Endothelial cell of umbilical vein (primary cell): ENCODE data around the gene ZNF423.

Experiments
- CTCF ChIP-seq, 2 donors: IDR thresholded peaks; 1 replicate in 1 of 2; 2 replicates in 1 of 2; pipeline ENCODE4 v1.5.1; 2011; ENCODE audit warnings: low read length in 2 of 2, mild to moderate bottlenecking in 2 of 2, moderate library complexity in 2 of 2, control low read depth in 1 of 2, inconsistent platforms in 1 of 2, low read depth in 1 of 2; ENCODE audit not compliant: insufficient read depth in 1 of 2; ENCODE audit errors: extremely low read depth in 1 of 2
- EZH2 ChIP-seq: IDR thresholded peaks from 2 replicates; pipeline ENCODE4 v1.6.1; 2012; ENCODE audit warnings: borderline replicate concordance, low read depth, mild to moderate bottlenecking, moderate library complexity, low read length, inconsistent platforms; ENCODE audit not compliant: severe bottlenecking
- FOS ChIP-seq: IDR thresholded peaks from 2 replicates; pipeline ENCODE4 v1.6.1; 2011; ENCODE audit warnings: mild to moderate bottlenecking, low read length, moderate library complexity, borderline replicate concordance; ENCODE audit not compliant: insufficient read depth
- GATA2 ChIP-seq: IDR thresholded peaks from 2 replicates; pipeline ENCODE4 v1.7.0; 2011; ENCODE audit warnings: low read depth, mild to moderate bottlenecking, moderate library complexity, mixed read lengths, low read length; ENCODE audit not compliant: insufficient read length, insufficient read depth
- JUN ChIP-seq: IDR thresholded peaks from 2 replicates; pipeline ENCODE4 v1.6.1; 2011; ENCODE audit warnings: borderline replicate concordance, low read depth; ENCODE audit not compliant: insufficient read length, insufficient read depth
- MAX ChIP-seq: IDR thresholded peaks from 2 replicates; pipeline ENCODE4 v1.6.1; 2011; ENCODE audit not compliant: insufficient read depth, insufficient read length
- MYC ChIP-seq: IDR thresholded peaks from one replicate; pipeline ENCODE4 v1.6.1; 2011; ENCODE audit warnings: mild to moderate bottlenecking, low read depth, low read length
- POLR2A ChIP-seq: IDR thresholded peaks from 2 replicates; pipeline ENCODE4 v1.6.1; 2012; ENCODE audit warnings: low read depth, mild to moderate bottlenecking, control low read depth, low read length

GRCh38 chr16:49712542-49712941 lies 143.4 kb downstream of the ZNF423 start:
- TF ChIP-seq CTCF (IDR thresholded peaks at IDR 0.05; ENCODE audit: extremely low read depth in 1 of 2, insufficient read depth in 1 of 2, low read depth in 1 of 2, low read length in 2 of 2) (no peak), MYC (no peak), MAX (no peak), FOS (no peak), JUN (no peak), POLR2A (no peak), GATA2 (no peak), EZH2 (no peak)
